IMR-90 (cell line): ENCODE results near the gene RRP9. TPM values are rescaled to one million over a fixed set of nuclear protein-coding genes. Genes with fewer than 3 reads are reported as not detected.
A peak's percentile ranks its signal among the peaks of the same experiment; 100 is the strongest.

Experiments used
- ATAC-seq: fragments of 200-7000 bp; cut with Tn5 transposase; 2 replicates; pipeline ENCODE4 v1.9.1; 2020; ENCODE audit warnings: low read depth, mild to moderate bottlenecking, moderate library complexity
- BruUV-seq: library from RNA; stranded (reverse); fragments of 400-500 nt; replicated peaks from 2 replicates; lab custom pipeline; 2021; lab: Mats Ljungman, UMichigan
- CTCF ChIA-PET: fragments of 300-600 bp; formaldehyde crosslinking; extraction: SDS; loops from one replicate; lab custom pipeline; 2021; ENCODE audit warnings: antibody characterized with exemption; lab: Yijun Ruan, JAX
- POLR2A ChIA-PET: fragments of 300-600 bp; sonication (Branson Sonifier 250); formaldehyde crosslinking; loops from one replicate; lab custom pipeline; 2022; ENCODE audit warnings: antibody characterized with exemption; ENCODE audit not compliant: unreplicated experiment; lab: Charles Lee
- DNase-seq: peaks from one replicate; pipeline ENCODE4 v3.0.0; 2013
- H2AFZ ChIP-seq: replicated peaks from 2 replicates; pipeline ENCODE3; 2013; ENCODE audit warnings: low read length, mild to moderate bottlenecking; ENCODE audit not compliant: poor library complexity
- H2AK5ac ChIP-seq: 2 replicates; pipeline ENCODE4 v1.6.1; 2013; ENCODE audit warnings: low read depth, low read length, inconsistent platforms
- H2AK9ac ChIP-seq: replicated peaks from 2 replicates; pipeline ENCODE3; 2013; ENCODE audit warnings: mild to moderate bottlenecking, low read depth, low read length, moderate library complexity; ENCODE audit not compliant: poor library complexity
- H2BK120ac ChIP-seq: 2 replicates; pipeline ENCODE4 v1.6.1; 2013; ENCODE audit warnings: low read depth, low read length, inconsistent platforms
- H2BK15ac ChIP-seq: 3 replicates; pipeline ENCODE4 v1.6.1; 2013; ENCODE audit warnings: low read depth, low read length, inconsistent platforms
- H2BK20ac ChIP-seq: 2 replicates; pipeline ENCODE4 v1.6.1; 2013; ENCODE audit warnings: low read depth, mild to moderate bottlenecking, inconsistent platforms, low read length, moderate library complexity
- H2BK5ac ChIP-seq: 2 replicates; pipeline ENCODE4 v1.6.1; 2013; ENCODE audit warnings: mild to moderate bottlenecking, low read depth, low read length, inconsistent platforms; ENCODE audit not compliant: poor library complexity, severe bottlenecking
- H3K14ac ChIP-seq: replicated peaks from 2 replicates; pipeline ENCODE4 v1.6.1; 2013; ENCODE audit warnings: low read depth, low read length, inconsistent platforms
- H3K18ac ChIP-seq: 2 replicates; pipeline ENCODE4 v1.6.1; 2013; ENCODE audit warnings: low read depth, low read length, control low read depth
- H3K23ac ChIP-seq: 2 replicates; pipeline ENCODE4 v1.6.1; 2013; ENCODE audit warnings: low read depth, low read length, inconsistent platforms
- H3K27ac ChIP-seq: 2 replicates; pipeline ENCODE4 v1.5.1; 2013; ENCODE audit warnings: mild to moderate bottlenecking, control low read depth, low read length; ENCODE audit not compliant: insufficient read depth
- H3K27me3 ChIP-seq: 2 replicates; pipeline ENCODE4 v1.6.1; 2013; ENCODE audit warnings: low read length; ENCODE audit not compliant: control insufficient read depth, insufficient read depth
- H3K36me3 ChIP-seq: 2 replicates; pipeline ENCODE4 v1.6.1; 2013; ENCODE audit warnings: low read length, mixed read lengths; ENCODE audit not compliant: control insufficient read depth, insufficient read depth
- H3K4ac ChIP-seq: 2 replicates; pipeline ENCODE4 v1.6.1; 2013; ENCODE audit warnings: low read depth, low read length, inconsistent platforms
- H3K4me1 ChIP-seq: 2 replicates; pipeline ENCODE4 v1.6.1; 2013; ENCODE audit warnings: low read length, mixed read lengths; ENCODE audit not compliant: control insufficient read depth, insufficient read depth
- H3K4me2 ChIP-seq: 2 replicates; pipeline ENCODE4 v1.6.1; 2013; ENCODE audit warnings: low read depth, mild to moderate bottlenecking, control low read depth, low read length, moderate library complexity
- H3K4me3 ChIP-seq: 2 replicates; pipeline ENCODE4 v1.5.1; 2013; ENCODE audit warnings: low read depth, mild to moderate bottlenecking, control low read depth, low read length, moderate library complexity; ENCODE audit not compliant: insufficient read depth
- H3K56ac ChIP-seq: 2 replicates; pipeline ENCODE4 v1.6.1; 2013; ENCODE audit warnings: low read length, inconsistent platforms; ENCODE audit not compliant: insufficient read depth; ENCODE audit errors: extremely low read depth
- H3K79me1 ChIP-seq, 2 experiments: 2 replicates each; pipeline ENCODE4 v1.6.1; 2013; ENCODE audit warnings: low read length in 2 of 2, inconsistent platforms in 1 of 2, low read depth in 1 of 2
- H3K9ac ChIP-seq: 2 replicates; pipeline ENCODE4 v1.6.1; 2013; ENCODE audit warnings: low read depth, low read length, control low read depth
- H3K9me1 ChIP-seq: 2 replicates; pipeline ENCODE4 v1.6.1; 2013; ENCODE audit warnings: low read length, inconsistent platforms; ENCODE audit not compliant: insufficient read depth
- H3K9me3 ChIP-seq: 2 replicates; pipeline ENCODE4 v1.6.1; 2013; ENCODE audit warnings: low read length; ENCODE audit not compliant: control insufficient read depth, insufficient read depth
- H4K20me1 ChIP-seq: 2 replicates; pipeline ENCODE4 v1.6.1; 2013; ENCODE audit warnings: low read length, inconsistent platforms; ENCODE audit not compliant: insufficient read depth
- H4K5ac ChIP-seq: 2 replicates; pipeline ENCODE4 v1.6.1; 2013; ENCODE audit warnings: mild to moderate bottlenecking, low read depth, low read length, control low read depth
- H4K8ac ChIP-seq, 2 experiments: 2 replicates each; pipeline ENCODE4 v1.6.1; 2013; ENCODE audit warnings: low read depth in 2 of 2, low read length in 2 of 2, control low read depth in 1 of 2, inconsistent platforms in 1 of 2
- H4K91ac ChIP-seq: 2 replicates; pipeline ENCODE4 v1.6.1; 2013; ENCODE audit warnings: low read depth, low read length, inconsistent platforms; ENCODE audit not compliant: insufficient read depth
- BHLHE40 ChIP-seq: fragments of 150-350 bp; IDR thresholded peaks from 2 replicates; pipeline ENCODE4 v1.6.1; 2016; ENCODE audit warnings: mild to moderate bottlenecking, low read depth, low read length
- CEBPB ChIP-seq: IDR thresholded peaks from 2 replicates; pipeline ENCODE4 v1.6.1; 2012; ENCODE audit warnings: low read depth, low read length, improper control_type of control experiment
- ELK1 ChIP-seq: fragments of 150-350 bp; IDR thresholded peaks from 2 replicates; pipeline ENCODE4 v1.6.1; 2016; ENCODE audit warnings: low read depth, mild to moderate bottlenecking, low read length, moderate library complexity, borderline replicate concordance
- FOS ChIP-seq: fragments of 150-350 bp; IDR thresholded peaks from 2 replicates; pipeline ENCODE4 v1.6.1; 2016; ENCODE audit warnings: low read depth, low read length
- MAZ ChIP-seq: IDR thresholded peaks from 2 replicates; pipeline ENCODE4 v1.6.1; 2012; ENCODE audit warnings: low read depth, mild to moderate bottlenecking, low read length, improper control_type of control experiment, moderate library complexity, borderline replicate concordance
- MXI1 ChIP-seq: IDR thresholded peaks from 2 replicates; pipeline ENCODE4 v1.6.1; 2012; ENCODE audit warnings: low read depth, mild to moderate bottlenecking, low read length, moderate library complexity, borderline replicate concordance
- NFE2L2 ChIP-seq: fragments of 150-350 bp; IDR thresholded peaks from 2 replicates; pipeline ENCODE4 v1.6.1; 2016; ENCODE audit warnings: low read depth, mild to moderate bottlenecking, low read length
- POLR2A ChIP-seq: IDR thresholded peaks from 2 replicates; pipeline ENCODE4 v1.6.1; 2012; ENCODE audit warnings: mild to moderate bottlenecking, low read depth, low read length
- RAD21 ChIP-seq: IDR thresholded peaks from 2 replicates; pipeline ENCODE4 v1.6.1; 2012; ENCODE audit warnings: low read length, improper control_type of control experiment
- RCOR1 ChIP-seq: IDR thresholded peaks from 2 replicates; pipeline ENCODE4 v1.6.1; 2012; ENCODE audit warnings: mild to moderate bottlenecking, low read length, improper control_type of control experiment; ENCODE audit not compliant: insufficient replicate concordance
- RFX5 ChIP-seq: IDR thresholded peaks from 2 replicates; pipeline ENCODE4 v1.8.0; 2012; ENCODE audit warnings: low read depth, mild to moderate bottlenecking, low read length, moderate library complexity
- SMC3 ChIP-seq: fragments of 150-350 bp; IDR thresholded peaks from 2 replicates; pipeline ENCODE4 v1.6.1; 2016; ENCODE audit warnings: low read depth, mild to moderate bottlenecking, antibody characterized with exemption, low read length, moderate library complexity
- WGBS, 2 experiments: methylation state at CpG; one replicate each; pipeline versions ENCODE4 v1.1.5 to v1.1.7; 2013; ENCODE audit warnings: missing lambda C conversion rate in 2 of 2; ENCODE audit not compliant: insufficient read length in 1 of 2; ENCODE audit errors: extremely low coverage in 2 of 2; 5-methylcytosine and 5-hydroxymethylcytosine counted together
- dilution Hi-C: fragments of 300-500 bp; cut with HindIII; formaldehyde crosslinking; loops from one replicate; pipeline ENCODE4 v1.14.3; 2018; ENCODE audit warnings: low sequenced_read_pairs; ENCODE audit not compliant: unreplicated experiment
- in situ Hi-C: fragments of 300-500 bp; cut with MboI; formaldehyde crosslinking; loops from 3 replicates; pipeline ENCODE4 v1.14.3; 2019; ENCODE audit warnings: low sequenced_read_pairs, inconsistent platforms, mixed read lengths
- intact Hi-C: fragments of 100-400 bp; cut with micrococcal nuclease; formaldehyde crosslinking; loops from 2 replicates; pipeline ENCODE4 v1.10.0; 2022
- polyA plus RNA-seq, 3 experiments: library from polyadenylated mRNA; depleted of rRNA; stranded (reverse); fragments of >200 nt; gene quantifications; 2 replicates each; pipeline ENCODE4 v1.2.3, GENCODE V29; 2012; ENCODE audit warnings: low replicate concordance in 1 of 3
- total RNA-seq: library from RNA; depleted of rRNA; stranded (reverse); fragments of >200 nt; gene quantifications from 2 replicates; pipeline ENCODE4 v1.2.3, GENCODE V29; 2012

The RRP9 gene
- total and polyA plus RNA-seq, 2 of the 4 experiments (the other 2 are of a cell fraction), result 30.9 to 39.8 TPM

- H3K23ac ChIP-seq, result no peak overlapping the region
- WGBS, 2 experiments, result 100% methylated on average over 2 of the region's 13 CpGs; no CpG with 5 or more reads in 1 of the 2 experiments
- no peak overlapping the region for H2AFZ ChIP-seq
- no peak overlapping the region for H2AK5ac ChIP-seq
- BruUV-seq, result no TSS peak
- peaks cover 4% of the 10 kb centered on the region for H3K9me1 ChIP-seq
- H3K4me3 ChIP-seq, result no peak overlapping the region
- H4K5ac ChIP-seq, result no peak overlapping the region
- ChIA-PET POLR2A (no interaction called here), CTCF (no interaction called here)
- H4K91ac ChIP-seq, result no peak overlapping the region
- in situ Hi-C loops (loop anchor here (25.0 kb wide), 1 partner anchor 551 kb away; the partner anchor contains the start of genes MANF and RBM15B), dilution Hi-C loops (no loop called here), intact Hi-C loops (no loop called here)
- DNase-seq (no peak), ATAC-seq (no peak)
- no peak overlapping the region for H3K18ac ChIP-seq
- H2BK15ac ChIP-seq, result no peak overlapping the region
- peaks cover 9% of the 10 kb centered on the region for H4K20me1 ChIP-seq
- no peak overlapping the region for H2BK120ac ChIP-seq
- peaks cover 9% of the 10 kb centered on the region for H3K4me1 ChIP-seq
- no peak overlapping the region for H3K4ac ChIP-seq
- no peaks in the 10 kb centered on the region for H3K27me3 ChIP-seq
- H2AK9ac ChIP-seq, result peak overlapping the region; percentile 24
- TF ChIP-seq ELK1, result no peak
- TF ChIP-seq NFE2L2, result no peak
- no peak for TF ChIP-seq FOS
- no peak for TF ChIP-seq MAZ
- TF ChIP-seq RAD21, result no peak
- no peak for TF ChIP-seq RFX5
- TF ChIP-seq CEBPB, result no peak
- no peak for TF ChIP-seq BHLHE40
- TF ChIP-seq RCOR1, result no peak
- no peak for TF ChIP-seq POLR2A
- no peak for TF ChIP-seq MXI1
- TF ChIP-seq SMC3, result no peak
- H2BK20ac ChIP-seq, result no peak overlapping the region
- H3K56ac ChIP-seq, result no peak overlapping the region
- H3K36me3 ChIP-seq, result peaks cover 49% of the 10 kb centered on the region
- H3K27ac ChIP-seq, result no peak overlapping the region
- H3K79me1 ChIP-seq, result peaks cover 17 to 33% of the 10 kb centered on the region in 2 experiments; a peak in 3 of 4 replicates
- no peaks in the 10 kb centered on the region for H3K9me3 ChIP-seq
- no peak overlapping the region for H3K9ac ChIP-seq
- H3K4me2 ChIP-seq, result no peak overlapping the region
- H2BK5ac ChIP-seq, result no peak overlapping the region
- no peak overlapping the region for H4K8ac ChIP-seq
- no peak overlapping the region for H3K14ac ChIP-seq
Observed at GRCh38 chr3:51937611-51938450, 3.9 kb downstream of the RRP9 start.
